Karpas-422 (cell line): ENCODE results near the gene ATL2. TPM values are rescaled to one million over a fixed set of nuclear protein-coding genes. Genes with fewer than 3 reads are reported as not detected.
"Not testable (repeated sequence)": the region's sequence is repeated elsewhere in the genome, so short reads cannot be mapped to it uniquely, and the experiment has no call there.

ENCODE experiments used
- DNase-seq: peaks from one replicate; pipeline ENCODE4 v3.0.0-alpha.2; 2015
- H2AFZ ChIP-seq: fragments of 200-600 bp; sonication (generic); 2 replicates; pipeline ENCODE4 v1.6.1; 2014; ENCODE audit warnings: antibody characterized with exemption, low read length, mixed read lengths
- H3K27ac ChIP-seq: fragments of 200-600 bp; sonication (generic); 2 replicates; pipeline ENCODE4 v1.5.1; 2014; ENCODE audit warnings: mild to moderate bottlenecking, low read length, moderate library complexity
- H3K27me3 ChIP-seq: fragments of 200-600 bp; sonication (generic); 2 replicates; pipeline ENCODE4 v1.6.1; 2014; ENCODE audit warnings: low read length, mixed read lengths
- H3K36me3 ChIP-seq: fragments of 200-600 bp; sonication (generic); 2 replicates; pipeline ENCODE4 v1.6.1; 2014; ENCODE audit warnings: low read length, mixed read lengths; ENCODE audit not compliant: insufficient read depth
- H3K4me1 ChIP-seq: fragments of 200-600 bp; sonication (generic); 2 replicates; pipeline ENCODE4 v1.6.1; 2014; ENCODE audit warnings: mild to moderate bottlenecking, low read length, mixed read lengths
- H3K4me2 ChIP-seq: fragments of 200-600 bp; sonication (generic); 2 replicates; pipeline ENCODE4 v1.6.1; 2014; ENCODE audit warnings: low read length, low read depth, mild to moderate bottlenecking; ENCODE audit not compliant: poor library complexity, severe bottlenecking
- H3K4me3 ChIP-seq: fragments of 200-600 bp; sonication (generic); 2 replicates; pipeline ENCODE4 v1.5.1; 2014; ENCODE audit warnings: mild to moderate bottlenecking, antibody characterized with exemption, low read length, mixed read lengths
- H3K79me2 ChIP-seq: fragments of 200-600 bp; sonication (generic); 2 replicates; pipeline ENCODE4 v1.6.1; 2014; ENCODE audit warnings: mild to moderate bottlenecking, low read length, mixed read lengths
- H3K9ac ChIP-seq: fragments of 200-600 bp; sonication (generic); 2 replicates; pipeline ENCODE4 v1.6.0; 2014; ENCODE audit warnings: low read length
- H3K9me2 ChIP-seq: fragments of 200-600 bp; sonication (generic), shearing (Covaris generic); replicated peaks from 2 replicates; pipeline ENCODE4 v1.6.0; 2014; ENCODE audit warnings: mild to moderate bottlenecking, low read length, moderate library complexity; ENCODE audit not compliant: insufficient read depth
- H3K9me3 ChIP-seq: fragments of 300-700, 200-600 bp; sonication (generic); 2 replicates; pipeline ENCODE4 v1.6.1; 2014; ENCODE audit warnings: low read length, mixed read lengths
- H4K20me1 ChIP-seq: fragments of 200-600 bp; sonication (generic); 2 replicates; pipeline ENCODE4 v1.6.1; 2014; ENCODE audit warnings: mild to moderate bottlenecking, antibody characterized with exemption, low read length, low read depth; ENCODE audit not compliant: insufficient read depth
- total RNA-seq: library from RNA; depleted of rRNA; stranded (reverse); fragments of >200 nt; shearing (Covaris generic); gene quantifications from 2 replicates; pipeline ENCODE4 v1.2.3, GENCODE V29; 2014; ENCODE audit warnings: low replicate concordance

Gene ATL2
- total RNA-seq, 1 experiment from 2014 or later = 154 TPM

GRCh38 chr2:38262069-38262871 lies 114.8 kb downstream of the ATL2 start:
- Histone ChIP-seq H4K20me1 (no peaks in the 10 kb centered on the region), H3K4me3 (no peak overlapping the region), H3K4me2 (no peak overlapping the region), H3K79me2 (no peaks in the 10 kb centered on the region), H3K9ac (no peak overlapping the region), H3K36me3 (no peaks in the 10 kb centered on the region; the same call in 1 of the 2 replicates), H2AFZ (no peak overlapping the region), H3K27me3 (no peaks in the 10 kb centered on the region), H3K27ac (no peak overlapping the region), H3K9me2 (no peaks in the 10 kb centered on the region), H3K4me1 (peaks cover 5% of the 10 kb centered on the region), H3K9me3 (no peaks in the 10 kb centered on the region)
- DNase-seq = no peak

- Histone ChIP-seq H3K9ac (no peak overlapping the region), H3K4me3 (no peak overlapping the region), H3K27me3 (no peaks in the 10 kb centered on the region), H3K36me3 (no peaks in the 10 kb centered on the region; the same call in 1 of the 2 replicates), H4K20me1 (no peaks in the 10 kb centered on the region), H3K4me1 (peaks cover 5% of the 10 kb centered on the region), H3K4me2 (no peak overlapping the region), H3K9me3 (no peaks in the 10 kb centered on the region), H2AFZ (peak overlapping the region; percentile 55; the same call in 1 of the 2 replicates), H3K27ac (no peak overlapping the region), H3K79me2 (no peaks in the 10 kb centered on the region), H3K9me2 (no peaks in the 10 kb centered on the region)
- no peak for DNase-seq
Observed at GRCh38 chr2:38261569-38262068, 115.5 kb downstream of the ATL2 start.

- H2AFZ ChIP-seq = peak overlapping the region; percentile 55; the same call in 1 of the 2 replicates
- H3K27me3 ChIP-seq = no peaks in the 10 kb centered on the region
- H4K20me1 ChIP-seq = no peaks in the 10 kb centered on the region
Observed at GRCh38 chr2:38260972-38261371, 116.1 kb downstream of the ATL2 start.

GRCh38 chr2:38260469-38260868 lies 116.6 kb downstream of the ATL2 start:
- Histone ChIP-seq H3K9ac (no peak overlapping the region), H2AFZ (peak overlapping the region; percentile 55; the same call in 1 of the 2 replicates), H3K4me3 (peak overlapping the region; percentile 3; the same call in 1 of the 2 replicates), H3K27me3 (no peaks in the 10 kb centered on the region), H3K4me1 (peaks cover 5% of the 10 kb centered on the region), H3K27ac (no peak overlapping the region), H4K20me1 (no peaks in the 10 kb centered on the region), H3K4me2 (peak overlapping the region; percentile 41), H3K79me2 (no peaks in the 10 kb centered on the region), H3K9me3 (no peaks in the 10 kb centered on the region), H3K36me3 (no peaks in the 10 kb centered on the region), H3K9me2 (no peaks in the 10 kb centered on the region)
- no peak for DNase-seq

More at GRCh38 chr2:38260972-38261371, 116.1 kb downstream of the ATL2 start:
- peak overlapping the region; percentile 3; the same call in 1 of the 2 replicates for H3K4me3 ChIP-seq
- H3K9ac ChIP-seq = no peak overlapping the region
- DNase-seq = no peak
- no peaks in the 10 kb centered on the region for H3K9me2 ChIP-seq
- H3K27ac ChIP-seq = no peak overlapping the region
- H3K9me3 ChIP-seq = no peaks in the 10 kb centered on the region
- no peaks in the 10 kb centered on the region for H3K79me2 ChIP-seq
- no peaks in the 10 kb centered on the region for H3K36me3 ChIP-seq
- peaks cover 5% of the 10 kb centered on the region for H3K4me1 ChIP-seq
- peak overlapping the region; percentile 41 for H3K4me2 ChIP-seq

- H4K20me1 ChIP-seq = no peaks in the 10 kb centered on the region
- no peaks in the 10 kb centered on the region for H3K9me2 ChIP-seq
- peaks cover 5% of the 10 kb centered on the region for H3K4me1 ChIP-seq
- H2AFZ ChIP-seq = no peak overlapping the region
- H3K4me3 ChIP-seq = no peak overlapping the region
- H3K79me2 ChIP-seq = no peaks in the 10 kb centered on the region
- no peaks in the 10 kb centered on the region for H3K36me3 ChIP-seq
- H3K9ac ChIP-seq = no peak overlapping the region
- H3K27me3 ChIP-seq = no peaks in the 10 kb centered on the region
- H3K4me2 ChIP-seq = no peak overlapping the region
- no peak overlapping the region for H3K27ac ChIP-seq
- H3K9me3 ChIP-seq = no peaks in the 10 kb centered on the region
- no peak for DNase-seq
Observed at GRCh38 chr2:38259311-38259710, 117.8 kb downstream of the ATL2 start.

GRCh38 chr2:38257680-38258079 lies 119.4 kb downstream of the ATL2 start:
- H3K27me3 ChIP-seq, H3K9me3 ChIP-seq, H3K79me2 ChIP-seq, H3K9ac ChIP-seq, DNase-seq, H3K4me3 ChIP-seq, H3K9me2 ChIP-seq, H2AFZ ChIP-seq, H4K20me1 ChIP-seq, H3K36me3 ChIP-seq, H3K27ac ChIP-seq, H3K4me1 ChIP-seq, H3K4me2 ChIP-seq: not testable (repeated sequence)

GRCh38 chr2:38256610-38257009 lies 120.5 kb downstream of the ATL2 start:
- H3K9me3 ChIP-seq = no peaks in the 10 kb centered on the region
- H3K4me3 ChIP-seq = no peak overlapping the region
- H3K36me3 ChIP-seq = no peaks in the 10 kb centered on the region
- no peak overlapping the region for H3K27ac ChIP-seq
- DNase-seq = no peak
- H3K9ac ChIP-seq = no peak overlapping the region
- H3K9me2 ChIP-seq = no peaks in the 10 kb centered on the region
- H3K4me2 ChIP-seq = no peak overlapping the region
- peaks cover 5% of the 10 kb centered on the region for H3K4me1 ChIP-seq
- H3K79me2 ChIP-seq = no peaks in the 10 kb centered on the region
- H2AFZ ChIP-seq = no peak overlapping the region
- H4K20me1 ChIP-seq = no peaks in the 10 kb centered on the region
- H3K27me3 ChIP-seq = no peaks in the 10 kb centered on the region

- Histone ChIP-seq H3K4me2 (no peak overlapping the region), H3K27ac (no peak overlapping the region), H3K27me3 (no peaks in the 10 kb centered on the region), H4K20me1 (no peaks in the 10 kb centered on the region), H3K36me3 (no peaks in the 10 kb centered on the region), H3K9me3 (no peaks in the 10 kb centered on the region), H3K9me2 (no peaks in the 10 kb centered on the region), H3K4me1 (no peaks in the 10 kb centered on the region), H3K9ac (no peak overlapping the region), H3K4me3 (no peak overlapping the region), H3K79me2 (no peaks in the 10 kb centered on the region), H2AFZ (no peak overlapping the region)
- DNase-seq = no peak
Observed at GRCh38 chr2:38255211-38255610, 121.9 kb downstream of the ATL2 start.
